ENCODE data around the gene LY6G6C. TPM values are rescaled to one million over a fixed set of nuclear protein-coding genes. Genes with fewer than 3 reads are reported as not detected.

Gene LY6G6C
- total and polyA plus RNA-seq, 2 of the 13 experiments (the other 11 are each of a cell fraction or from before 2014, with no cell fraction given) = 0.15 TPM; not detected in 1

DNA sequence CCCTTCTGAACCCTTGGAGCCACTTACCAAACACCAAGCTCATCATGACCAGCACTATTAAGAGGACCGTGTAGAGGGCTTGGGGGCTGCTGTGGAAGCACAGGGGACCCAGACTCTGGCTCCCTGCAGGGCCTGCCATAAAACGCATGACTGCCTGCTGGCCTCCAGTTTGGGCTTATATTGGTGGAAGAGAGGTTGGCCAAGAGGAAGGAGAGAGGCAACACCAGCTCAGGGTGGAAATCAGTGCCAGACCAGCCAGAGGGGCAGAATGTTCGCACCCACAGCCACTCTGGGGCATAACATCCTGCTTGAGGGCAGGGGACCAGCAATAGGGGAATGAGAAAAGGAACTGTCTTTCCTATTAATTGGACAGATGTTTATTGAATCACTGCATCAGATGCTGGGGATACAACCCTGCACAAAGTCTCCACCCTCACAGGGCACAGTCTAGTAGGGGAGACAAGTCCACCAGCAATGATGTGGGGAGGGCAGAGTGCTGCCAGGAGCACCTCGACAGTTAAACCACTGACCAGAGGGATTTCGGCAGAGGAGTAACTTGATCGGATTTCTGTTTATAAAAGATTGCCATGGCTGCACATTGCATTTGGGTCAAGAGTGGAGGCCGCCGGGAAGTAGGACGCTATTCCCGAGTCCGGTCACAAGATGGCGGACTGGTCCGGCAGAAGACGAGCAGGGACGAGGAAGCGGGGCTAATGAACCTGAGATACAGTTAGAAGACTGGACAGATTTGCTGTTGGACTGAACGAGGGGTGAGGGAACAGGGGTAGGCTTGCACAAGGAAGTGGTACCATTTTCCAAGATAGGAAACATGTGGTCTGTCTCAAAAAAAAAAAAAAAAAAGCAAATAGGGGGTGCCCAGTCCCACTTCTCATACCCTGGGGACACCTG, 41.1 kb downstream of the LY6G6C start, which contains the start of gene LY6G5C:
Gene LY6G5C, minus strand, starts transcription at position 842 of the 909 bp plus-strand sequence. Its CDS starts 694 bp downstream, at position 148.
- Histone ChIP-seq H4K20me1 (ENCODE audit: insufficient read depth, low read length) (no peaks in the 10 kb centered on the region), H3K79me2 (ENCODE audit: insufficient read depth, low read length) (no peaks in the 10 kb centered on the region), H3K4me1 (ENCODE audit: insufficient read depth, low read length) (peaks cover 26% of the 10 kb centered on the region), H3K9me3 (ENCODE audit: low read length) (no peaks in the 10 kb centered on the region), H3K9ac (ENCODE audit: insufficient read depth, low read depth, low read length) (peak within 1 kb of the TSS; percentile 29; the same call in 1 of the 2 replicates), H3K27ac (ENCODE audit: extremely low read length, insufficient read depth, low read length) (no peak within 1 kb of the TSS), H3K27me3 (ENCODE audit: control insufficient read depth in 1 of 2, insufficient read depth in 2 of 2, low read length in 2 of 2) (no peaks in the 10 kb centered on the region), H3K4me2 (ENCODE audit: low read depth, low read length) (peak within 1 kb of the TSS; percentile 63), H3K4me3 (replicated peaks in 1 of 3; ENCODE audit: insufficient read depth in 1 of 3, low read depth in 2 of 3, low read length in 3 of 3) (peak within 1 kb of the TSS in 1 of 3 experiments; percentile 22; a peak in 1 of 6 replicates), H2AFZ (ENCODE audit: low read length) (no peak within 1 kb of the TSS), H3K36me3 (replicated peaks in 1 of 2; ENCODE audit: control insufficient read depth in 1 of 2, insufficient read depth in 2 of 2, low read length in 2 of 2) (no peaks in the 10 kb centered on the region)
- POLR2A ChIA-PET = interaction anchor here (0.6 to 1.9 kb wide), 6 partner anchors 9 to 169 kb away, joined by 3 to 5 read pairs (median 4); partner anchors contain the start of genes ABHD16A and HSPA1B
- intact Hi-C loops (cut with micrococcal nuclease; ENCODE audit: unreplicated experiment) (loop anchor here (1.0 to 5.0 kb wide), 5 partner anchors 22 to 150 kb away; partner anchors contain the start of genes ABHD16A and LY6G6D), in situ Hi-C loops (cut with HindIII; ENCODE audit: extremely low pct_ligation_motif_present, low pct_unique_long_range_greater_than_20kb) (loop anchor here (5.0 kb wide), 1 partner anchor 87 kb away; no protein-coding TSS in a partner anchor)
- ATAC-seq (peak; percentile 67), DNase-seq (ENCODE audit: low spot score) (peak; percentile 72), FAIRE-seq (peak; percentile 92)
- WGBS (ENCODE audit: low lambda C conversion rate) = 12% methylated on average over 17 of the region's 17 CpGs
- CTCF ChIA-PET (ENCODE audit: low intra/inter-chr PET ratio, low total read pairs) = interaction anchor here (0.7 to 3.9 kb wide), 8 partner anchors 9 to 437 kb away, joined by 3 to 30 read pairs (median 3); partner anchors contain the start of gene DDAH2
- no TSS peak for BruUV-seq (replicated peaks)
- TF ChIP-seq ZNF333 (CRISPR knock-in tag; IDR thresholded peaks at IDR 0.05; ENCODE audit: borderline replicate concordance) (no peak), PHF21A (CRISPR knock-in tag; IDR thresholded peaks at IDR 0.05) (no peak; the same call in 1 of the 2 replicates), TARDBP (CRISPR knock-in tag; IDR thresholded peaks at IDR 0.05) (peak; percentile 52; the same call in 1 of the 2 replicates), ZSCAN22 (CRISPR knock-in tag; IDR thresholded peaks at IDR 0.05) (no peak), ZNF326 (CRISPR knock-in tag; IDR thresholded peaks at IDR 0.05; ENCODE audit: borderline replicate concordance) (no peak), ZNF34 (CRISPR knock-in tag; IDR thresholded peaks at IDR 0.05; ENCODE audit: borderline replicate concordance) (no peak), MIER3 (CRISPR knock-in tag; IDR thresholded peaks at IDR 0.05; ENCODE audit: borderline replicate concordance) (0 out of 2 replicates have a peak, but pooled peaks have one; percentile 48), MAFK (conservative IDR thresholded peaks at IDR 0.05 in 1 of 2, IDR thresholded peaks at IDR 0.05 in 1 of 2; ENCODE audit: low read length in 2 of 2) (peak in 1 of 2 experiments; percentile 15; a peak in 1 of 4 replicates)
- TF ChIP-seq, protein P1, sequence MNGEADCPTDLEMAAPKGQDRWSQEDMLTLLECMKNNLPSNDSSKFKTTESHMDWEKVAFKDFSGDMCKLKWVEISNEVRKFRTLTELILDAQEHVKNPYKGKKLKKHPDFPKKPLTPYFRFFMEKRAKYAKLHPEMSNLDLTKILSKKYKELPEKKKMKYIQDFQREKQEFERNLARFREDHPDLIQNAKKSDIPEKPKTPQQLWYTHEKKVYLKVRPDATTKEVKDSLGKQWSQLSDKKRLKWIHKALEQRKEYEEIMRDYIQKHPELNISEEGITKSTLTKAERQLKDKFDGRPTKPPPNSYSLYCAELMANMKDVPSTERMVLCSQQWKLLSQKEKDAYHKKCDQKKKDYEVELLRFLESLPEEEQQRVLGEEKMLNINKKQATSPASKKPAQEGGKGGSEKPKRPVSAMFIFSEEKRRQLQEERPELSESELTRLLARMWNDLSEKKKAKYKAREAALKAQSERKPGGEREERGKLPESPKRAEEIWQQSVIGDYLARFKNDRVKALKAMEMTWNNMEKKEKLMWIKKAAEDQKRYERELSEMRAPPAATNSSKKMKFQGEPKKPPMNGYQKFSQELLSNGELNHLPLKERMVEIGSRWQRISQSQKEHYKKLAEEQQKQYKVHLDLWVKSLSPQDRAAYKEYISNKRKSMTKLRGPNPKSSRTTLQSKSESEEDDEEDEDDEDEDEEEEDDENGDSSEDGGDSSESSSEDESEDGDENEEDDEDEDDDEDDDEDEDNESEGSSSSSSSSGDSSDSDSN (CRISPR knock-in tag; IDR thresholded peaks at IDR 0.05) = no peak
- TF ChIP-seq, protein P2, sequence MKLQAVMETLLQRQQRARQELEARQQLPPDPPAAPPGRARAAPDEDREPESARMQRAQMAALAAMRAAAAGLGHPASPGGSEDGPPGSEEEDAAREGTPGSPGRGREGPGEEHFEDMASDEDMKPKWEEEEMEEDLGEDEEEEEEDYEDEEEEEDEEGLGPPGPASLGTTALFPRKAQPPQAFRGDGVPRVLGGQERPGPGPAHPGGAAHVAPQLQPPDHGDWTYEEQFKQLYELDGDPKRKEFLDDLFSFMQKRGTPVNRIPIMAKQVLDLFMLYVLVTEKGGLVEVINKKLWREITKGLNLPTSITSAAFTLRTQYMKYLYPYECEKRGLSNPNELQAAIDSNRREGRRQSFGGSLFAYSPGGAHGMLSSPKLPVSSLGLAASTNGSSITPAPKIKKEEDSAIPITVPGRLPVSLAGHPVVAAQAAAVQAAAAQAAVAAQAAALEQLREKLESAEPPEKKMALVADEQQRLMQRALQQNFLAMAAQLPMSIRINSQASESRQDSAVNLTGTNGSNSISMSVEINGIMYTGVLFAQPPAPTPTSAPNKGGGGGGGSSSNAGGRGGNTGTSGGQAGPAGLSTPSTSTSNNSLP (IDR thresholded peaks at IDR 0.05; ENCODE audit: low read depth, low read length) = 0 out of 2 replicates have a peak, but pooled peaks have one; percentile 27
- TF ChIP-seq, protein P3, sequence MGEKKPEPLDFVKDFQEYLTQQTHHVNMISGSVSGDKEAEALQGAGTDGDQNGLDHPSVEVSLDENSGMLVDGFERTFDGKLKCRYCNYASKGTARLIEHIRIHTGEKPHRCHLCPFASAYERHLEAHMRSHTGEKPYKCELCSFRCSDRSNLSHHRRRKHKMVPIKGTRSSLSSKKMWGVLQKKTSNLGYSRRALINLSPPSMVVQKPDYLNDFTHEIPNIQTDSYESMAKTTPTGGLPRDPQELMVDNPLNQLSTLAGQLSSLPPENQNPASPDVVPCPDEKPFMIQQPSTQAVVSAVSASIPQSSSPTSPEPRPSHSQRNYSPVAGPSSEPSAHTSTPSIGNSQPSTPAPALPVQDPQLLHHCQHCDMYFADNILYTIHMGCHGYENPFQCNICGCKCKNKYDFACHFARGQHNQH (CRISPR knock-in tag; IDR thresholded peaks at IDR 0.05) = peak; percentile 67; the same call in 1 of the 2 replicates
- TF ChIP-seq, protein P4, sequence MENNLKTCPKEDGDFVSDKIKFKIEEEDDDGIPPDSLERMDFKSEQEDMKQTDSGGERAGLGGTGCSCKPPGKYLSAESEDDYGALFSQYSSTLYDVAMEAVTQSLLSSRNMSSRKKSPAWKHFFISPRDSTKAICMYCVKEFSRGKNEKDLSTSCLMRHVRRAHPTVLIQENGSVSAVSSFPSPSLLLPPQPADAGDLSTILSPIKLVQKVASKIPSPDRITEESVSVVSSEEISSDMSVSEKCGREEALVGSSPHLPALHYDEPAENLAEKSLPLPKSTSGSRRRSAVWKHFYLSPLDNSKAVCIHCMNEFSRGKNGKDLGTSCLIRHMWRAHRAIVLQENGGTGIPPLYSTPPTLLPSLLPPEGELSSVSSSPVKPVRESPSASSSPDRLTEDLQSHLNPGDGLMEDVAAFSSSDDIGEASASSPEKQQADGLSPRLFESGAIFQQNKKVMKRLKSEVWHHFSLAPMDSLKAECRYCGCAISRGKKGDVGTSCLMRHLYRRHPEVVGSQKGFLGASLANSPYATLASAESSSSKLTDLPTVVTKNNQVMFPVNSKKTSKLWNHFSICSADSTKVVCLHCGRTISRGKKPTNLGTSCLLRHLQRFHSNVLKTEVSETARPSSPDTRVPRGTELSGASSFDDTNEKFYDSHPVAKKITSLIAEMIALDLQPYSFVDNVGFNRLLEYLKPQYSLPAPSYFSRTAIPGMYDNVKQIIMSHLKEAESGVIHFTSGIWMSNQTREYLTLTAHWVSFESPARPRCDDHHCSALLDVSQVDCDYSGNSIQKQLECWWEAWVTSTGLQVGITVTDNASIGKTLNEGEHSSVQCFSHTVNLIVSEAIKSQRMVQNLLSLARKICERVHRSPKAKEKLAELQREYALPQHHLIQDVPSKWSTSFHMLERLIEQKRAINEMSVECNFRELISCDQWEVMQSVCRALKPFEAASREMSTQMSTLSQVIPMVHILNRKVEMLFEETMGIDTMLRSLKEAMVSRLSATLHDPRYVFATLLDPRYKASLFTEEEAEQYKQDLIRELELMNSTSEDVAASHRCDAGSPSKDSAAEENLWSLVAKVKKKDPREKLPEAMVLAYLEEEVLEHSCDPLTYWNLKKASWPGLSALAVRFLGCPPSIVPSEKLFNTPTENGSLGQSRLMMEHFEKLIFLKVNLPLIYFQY (CRISPR knock-in tag; IDR thresholded peaks at IDR 0.05; ENCODE audit: borderline replicate concordance) = 0 out of 2 replicates have a peak, but pooled peaks have one; percentile 31

Data from HepG2 (cell line).